Liver (tissue), 9 donors: ENCODE data around the gene GLIS1. TPM values are rescaled to one million over a fixed set of nuclear protein-coding genes. Genes with fewer than 3 reads are reported as not detected.
"Not testable (repeated sequence)": the region's sequence is repeated elsewhere in the genome, so short reads cannot be mapped to it uniquely, and the experiment has no call there.

Experiments
- DNase-seq: peaks from one replicate; pipeline ENCODE4 v3.0.0-alpha.2; 2017; ENCODE audit warnings: low spot score
- H3K27ac ChIP-seq, 2 donors: one replicate each; pipeline ENCODE4 v1.7.0; 2013; ENCODE audit warnings: inconsistent platforms in 2 of 2, low read length in 2 of 2, control low read depth in 1 of 2, low read depth in 1 of 2, mild to moderate bottlenecking in 1 of 2
- H3K27me3 ChIP-seq, 4 donors: one replicate each; pipeline versions ENCODE4 v1.6.1 to v1.7.0; 2013; ENCODE audit warnings: low read length in 3 of 4, inconsistent platforms in 1 of 4, mild to moderate bottlenecking in 1 of 4, moderate library complexity in 1 of 4; ENCODE audit not compliant: control insufficient read depth in 4 of 4, insufficient read depth in 4 of 4
- H3K36me3 ChIP-seq, 4 donors: one replicate each; pipeline versions ENCODE4 v1.6.1 to v1.7.0; 2013; ENCODE audit warnings: low read length in 3 of 4, mild to moderate bottlenecking in 3 of 4, low read depth in 1 of 4, moderate library complexity in 1 of 4; ENCODE audit not compliant: control insufficient read depth in 4 of 4, insufficient read depth in 3 of 4
- H3K4me1 ChIP-seq, 4 donors: one replicate each; pipeline versions ENCODE4 v1.6.1 to v1.7.0; 2013; ENCODE audit warnings: low read length in 3 of 4, mild to moderate bottlenecking in 3 of 4, moderate library complexity in 1 of 4; ENCODE audit not compliant: control insufficient read depth in 4 of 4, insufficient read depth in 4 of 4
- H3K4me3 ChIP-seq, 3 donors: one replicate each; pipeline versions ENCODE4 v1.6.1 to v1.7.0; 2013; ENCODE audit warnings: low read length in 3 of 3, control low read depth in 1 of 3, low read depth in 1 of 3, mild to moderate bottlenecking in 1 of 3
- H3K9ac ChIP-seq, 2 donors: one replicate each; pipeline ENCODE4 v1.7.0; 2013; ENCODE audit warnings: low read length in 2 of 2, mild to moderate bottlenecking in 2 of 2, moderate library complexity in 2 of 2, control low read depth in 1 of 2, low read depth in 1 of 2
- H3K9me3 ChIP-seq, 4 donors: one replicate each; pipeline versions ENCODE4 v1.6.1 to v1.7.0; 2013; ENCODE audit warnings: low read length in 3 of 4; ENCODE audit not compliant: control insufficient read depth in 4 of 4
- EGR1 ChIP-seq, 2 donors: IDR thresholded peaks; 2 replicates each; pipeline ENCODE4 v1.6.1; 2016 to 2018; ENCODE audit warnings: antibody characterized with exemption in 2 of 2, low read depth in 2 of 2
- FOXA1 ChIP-seq: IDR thresholded peaks from 2 replicates; pipeline ENCODE4 v1.6.1; 2016; ENCODE audit warnings: antibody characterized with exemption
- GABPA ChIP-seq, 2 donors: IDR thresholded peaks in 1 of 2; conservative IDR thresholded peaks in 1 of 2; 2 replicates each; pipeline ENCODE4 v1.6.1; 2016; ENCODE audit warnings: antibody characterized with exemption in 2 of 2, mild to moderate bottlenecking in 1 of 2, moderate library complexity in 1 of 2
- HNF4A ChIP-seq, 2 donors: conservative IDR thresholded peaks; 2 replicates each; pipeline ENCODE4 v1.6.1; 2016; ENCODE audit warnings: antibody characterized with exemption in 2 of 2, mild to moderate bottlenecking in 2 of 2
- HNF4G ChIP-seq: IDR thresholded peaks from 2 replicates; pipeline ENCODE4 v1.6.1; 2016; ENCODE audit warnings: antibody characterized with exemption
- JUND ChIP-seq, 2 donors: IDR thresholded peaks; 2 replicates each; pipeline ENCODE4 v1.6.1; 2016; ENCODE audit warnings: antibody characterized with exemption in 2 of 2
- RAD21 ChIP-seq, 2 donors: IDR thresholded peaks; 2 replicates each; pipeline ENCODE4 v1.6.1; 2016; ENCODE audit warnings: antibody characterized with exemption in 2 of 2, mild to moderate bottlenecking in 2 of 2
- RXRA ChIP-seq, 2 donors: IDR thresholded peaks; 2 replicates each; pipeline ENCODE4 v1.6.1; 2017 to 2018; ENCODE audit warnings: antibody characterized with exemption in 2 of 2, mild to moderate bottlenecking in 1 of 2
- SP1 ChIP-seq: IDR thresholded peaks from 2 replicates; pipeline ENCODE4 v1.6.1; 2018; ENCODE audit warnings: antibody characterized with exemption, mild to moderate bottlenecking
- TAF1 ChIP-seq: conservative IDR thresholded peaks from 2 replicates; pipeline ENCODE4 v1.6.1; 2016; ENCODE audit warnings: antibody characterized with exemption, mild to moderate bottlenecking
- YY1 ChIP-seq: IDR thresholded peaks from 2 replicates; pipeline ENCODE4 v1.6.1; 2016; ENCODE audit warnings: antibody characterized with exemption, mild to moderate bottlenecking
- WGBS: extraction: QIAGEN DNeasy Blood & Tissue Kit; methylation state at CpG from one replicate; pipeline ENCODE4 v1.1.7; 2013; 5-methylcytosine and 5-hydroxymethylcytosine counted together
- polyA plus RNA-seq, 2 donors: library from polyadenylated mRNA; stranded (reverse) in 1 of 2; unstranded in 1 of 2; fragments of 200-250 nt in 1 of 2; fragments of >200 nt in 1 of 2; fragmentation: Nextera tagmentation in 1 of 2; extraction: Ambion mirVana in 1 of 2; gene quantifications; one replicate each; pipeline versions ENCODE4 v1.2.1 to v1.2.3, GENCODE V29; 2013 to 2015
- total RNA-seq, 2 donors: library from RNA; depleted of rRNA; stranded (reverse); fragments of >200 nt; gene quantifications; one replicate each; pipeline ENCODE4 v1.2.3, GENCODE V29; 2014
- TF ChIP-seq, protein P1 (sequence below): IDR thresholded peaks from 2 replicates; pipeline ENCODE4 v1.6.1; 2016; ENCODE audit warnings: antibody characterized with exemption
- TF ChIP-seq, protein P2 (sequence below): IDR thresholded peaks from 2 replicates; pipeline ENCODE4 v1.6.1; 2016; ENCODE audit warnings: antibody characterized with exemption
- TF ChIP-seq, protein P3 (sequence below): fragments of 150-350 bp; IDR thresholded peaks from 2 replicates; pipeline ENCODE4 v1.5.1; 2017; ENCODE audit warnings: improper control_type of control experiment, low read depth, low read length; ENCODE audit not compliant: missing input control
- TF ChIP-seq, protein P4 (sequence below): IDR thresholded peaks from 2 replicates; pipeline ENCODE4 v1.6.1; 2016; ENCODE audit warnings: antibody characterized with exemption
- TF ChIP-seq, protein P5 (sequence below): IDR thresholded peaks from 2 replicates; pipeline ENCODE4 v1.6.1; 2016; ENCODE audit warnings: antibody characterized with exemption, mild to moderate bottlenecking
- donor health status: healthy.
- donor health status: healthy.
- donor health status: healthy.
- donor health status: healthy.
- donor health status: healthy.

The GLIS1 gene
- total and polyA plus RNA-seq, 4 donors = under 0.01 to 0.05 TPM; not detected in 2

DNA sequence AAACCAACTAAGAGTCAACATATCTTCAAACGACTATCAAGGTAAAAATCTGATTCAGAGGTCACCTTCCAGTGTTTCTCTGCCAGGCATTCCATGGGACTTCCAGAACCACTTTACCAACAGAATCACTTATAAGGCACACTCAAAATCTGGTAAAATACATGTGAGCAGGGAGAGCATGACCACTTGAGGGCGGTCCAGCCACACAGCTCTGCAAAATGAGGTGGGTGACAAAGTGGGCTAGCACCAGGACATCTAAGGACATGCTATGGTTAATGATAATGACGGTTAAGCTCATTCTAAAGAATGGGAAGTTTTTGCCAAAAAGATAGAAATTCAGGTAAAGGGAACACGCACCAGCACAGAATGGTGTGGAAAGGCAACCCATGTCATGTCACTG is 24.5 kb upstream of the GLIS1 start:
- Histone ChIP-seq H3K27me3 (no peaks in the 10 kb centered on the region), H3K4me1 (no peaks in the 10 kb centered on the region), H3K4me3 (no peak overlapping the region), H3K27ac (no peak overlapping the region), H3K9me3 (no peaks in the 10 kb centered on the region), H3K9ac (no peak overlapping the region), H3K36me3 (no peaks in the 10 kb centered on the region)
- 94% methylated on average over 4 of the region's 4 CpGs for WGBS
- no peak for DNase-seq
- TF ChIP-seq FOXA1 (no peak), HNF4A (conservative IDR thresholded peaks at IDR 0.05) (no peak), RXRA (IDR thresholded peaks at IDR 0.05) (no peak), GABPA (IDR thresholded peaks at IDR 0.05 in 1 of 2, conservative IDR thresholded peaks at IDR 0.05 in 1 of 2) (no peak), EGR1 (IDR thresholded peaks at IDR 0.05; ENCODE audit: low read depth in 2 of 2) (no peak), RAD21 (IDR thresholded peaks at IDR 0.05) (no peak), HNF4G (no peak), JUND (IDR thresholded peaks at IDR 0.05) (no peak), YY1 (no peak), TAF1 (no peak), SP1 (no peak)
- TF ChIP-seq, protein P1, sequence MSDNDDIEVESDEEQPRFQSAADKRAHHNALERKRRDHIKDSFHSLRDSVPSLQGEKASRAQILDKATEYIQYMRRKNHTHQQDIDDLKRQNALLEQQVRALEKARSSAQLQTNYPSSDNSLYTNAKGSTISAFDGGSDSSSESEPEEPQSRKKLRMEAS = no peak
- TF ChIP-seq, protein P2, sequence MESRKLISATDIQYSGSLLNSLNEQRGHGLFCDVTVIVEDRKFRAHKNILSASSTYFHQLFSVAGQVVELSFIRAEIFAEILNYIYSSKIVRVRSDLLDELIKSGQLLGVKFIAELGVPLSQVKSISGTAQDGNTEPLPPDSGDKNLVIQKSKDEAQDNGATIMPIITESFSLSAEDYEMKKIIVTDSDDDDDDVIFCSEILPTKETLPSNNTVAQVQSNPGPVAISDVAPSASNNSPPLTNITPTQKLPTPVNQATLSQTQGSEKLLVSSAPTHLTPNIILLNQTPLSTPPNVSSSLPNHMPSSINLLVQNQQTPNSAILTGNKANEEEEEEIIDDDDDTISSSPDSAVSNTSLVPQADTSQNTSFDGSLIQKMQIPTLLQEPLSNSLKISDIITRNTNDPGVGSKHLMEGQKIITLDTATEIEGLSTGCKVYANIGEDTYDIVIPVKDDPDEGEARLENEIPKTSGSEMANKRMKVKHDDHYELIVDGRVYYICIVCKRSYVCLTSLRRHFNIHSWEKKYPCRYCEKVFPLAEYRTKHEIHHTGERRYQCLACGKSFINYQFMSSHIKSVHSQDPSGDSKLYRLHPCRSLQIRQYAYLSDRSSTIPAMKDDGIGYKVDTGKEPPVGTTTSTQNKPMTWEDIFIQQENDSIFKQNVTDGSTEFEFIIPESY = no peak
- TF ChIP-seq, protein P3, sequence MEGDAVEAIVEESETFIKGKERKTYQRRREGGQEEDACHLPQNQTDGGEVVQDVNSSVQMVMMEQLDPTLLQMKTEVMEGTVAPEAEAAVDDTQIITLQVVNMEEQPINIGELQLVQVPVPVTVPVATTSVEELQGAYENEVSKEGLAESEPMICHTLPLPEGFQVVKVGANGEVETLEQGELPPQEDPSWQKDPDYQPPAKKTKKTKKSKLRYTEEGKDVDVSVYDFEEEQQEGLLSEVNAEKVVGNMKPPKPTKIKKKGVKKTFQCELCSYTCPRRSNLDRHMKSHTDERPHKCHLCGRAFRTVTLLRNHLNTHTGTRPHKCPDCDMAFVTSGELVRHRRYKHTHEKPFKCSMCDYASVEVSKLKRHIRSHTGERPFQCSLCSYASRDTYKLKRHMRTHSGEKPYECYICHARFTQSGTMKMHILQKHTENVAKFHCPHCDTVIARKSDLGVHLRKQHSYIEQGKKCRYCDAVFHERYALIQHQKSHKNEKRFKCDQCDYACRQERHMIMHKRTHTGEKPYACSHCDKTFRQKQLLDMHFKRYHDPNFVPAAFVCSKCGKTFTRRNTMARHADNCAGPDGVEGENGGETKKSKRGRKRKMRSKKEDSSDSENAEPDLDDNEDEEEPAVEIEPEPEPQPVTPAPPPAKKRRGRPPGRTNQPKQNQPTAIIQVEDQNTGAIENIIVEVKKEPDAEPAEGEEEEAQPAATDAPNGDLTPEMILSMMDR = no peak
- TF ChIP-seq, protein P4, sequence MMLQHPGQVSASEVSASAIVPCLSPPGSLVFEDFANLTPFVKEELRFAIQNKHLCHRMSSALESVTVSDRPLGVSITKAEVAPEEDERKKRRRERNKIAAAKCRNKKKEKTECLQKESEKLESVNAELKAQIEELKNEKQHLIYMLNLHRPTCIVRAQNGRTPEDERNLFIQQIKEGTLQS = no peak
- TF ChIP-seq, protein P5, sequence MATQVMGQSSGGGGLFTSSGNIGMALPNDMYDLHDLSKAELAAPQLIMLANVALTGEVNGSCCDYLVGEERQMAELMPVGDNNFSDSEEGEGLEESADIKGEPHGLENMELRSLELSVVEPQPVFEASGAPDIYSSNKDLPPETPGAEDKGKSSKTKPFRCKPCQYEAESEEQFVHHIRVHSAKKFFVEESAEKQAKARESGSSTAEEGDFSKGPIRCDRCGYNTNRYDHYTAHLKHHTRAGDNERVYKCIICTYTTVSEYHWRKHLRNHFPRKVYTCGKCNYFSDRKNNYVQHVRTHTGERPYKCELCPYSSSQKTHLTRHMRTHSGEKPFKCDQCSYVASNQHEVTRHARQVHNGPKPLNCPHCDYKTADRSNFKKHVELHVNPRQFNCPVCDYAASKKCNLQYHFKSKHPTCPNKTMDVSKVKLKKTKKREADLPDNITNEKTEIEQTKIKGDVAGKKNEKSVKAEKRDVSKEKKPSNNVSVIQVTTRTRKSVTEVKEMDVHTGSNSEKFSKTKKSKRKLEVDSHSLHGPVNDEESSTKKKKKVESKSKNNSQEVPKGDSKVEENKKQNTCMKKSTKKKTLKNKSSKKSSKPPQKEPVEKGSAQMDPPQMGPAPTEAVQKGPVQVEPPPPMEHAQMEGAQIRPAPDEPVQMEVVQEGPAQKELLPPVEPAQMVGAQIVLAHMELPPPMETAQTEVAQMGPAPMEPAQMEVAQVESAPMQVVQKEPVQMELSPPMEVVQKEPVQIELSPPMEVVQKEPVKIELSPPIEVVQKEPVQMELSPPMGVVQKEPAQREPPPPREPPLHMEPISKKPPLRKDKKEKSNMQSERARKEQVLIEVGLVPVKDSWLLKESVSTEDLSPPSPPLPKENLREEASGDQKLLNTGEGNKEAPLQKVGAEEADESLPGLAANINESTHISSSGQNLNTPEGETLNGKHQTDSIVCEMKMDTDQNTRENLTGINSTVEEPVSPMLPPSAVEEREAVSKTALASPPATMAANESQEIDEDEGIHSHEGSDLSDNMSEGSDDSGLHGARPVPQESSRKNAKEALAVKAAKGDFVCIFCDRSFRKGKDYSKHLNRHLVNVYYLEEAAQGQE = no peak

DNA sequence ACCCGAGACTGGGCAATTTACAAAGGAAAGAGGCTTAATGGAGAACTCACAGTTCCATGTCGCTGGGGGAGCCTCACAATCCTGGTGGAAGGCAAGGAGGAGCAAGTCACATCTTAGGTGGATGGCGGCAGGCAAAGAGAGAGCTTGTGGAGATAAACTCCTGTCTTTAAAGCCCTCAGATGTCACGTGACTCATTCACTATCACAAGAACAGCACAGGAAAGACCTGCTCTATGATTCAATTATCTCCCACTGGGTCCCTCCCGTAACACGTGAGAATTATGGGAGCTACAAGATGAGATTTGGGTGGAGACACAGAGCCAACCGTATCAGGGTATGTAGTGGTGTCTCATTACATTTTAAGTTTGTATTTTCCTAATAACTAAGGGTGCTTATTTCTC is 21.5 kb upstream of the GLIS1 start:
- H3K9ac ChIP-seq, H3K27me3 ChIP-seq, DNase-seq, H3K27ac ChIP-seq, H3K4me3 ChIP-seq, H3K36me3 ChIP-seq, H3K9me3 ChIP-seq, H3K4me1 ChIP-seq: not testable (repeated sequence)
- WGBS = 86% methylated on average over 7 of the region's 7 CpGs
